HEK293 (cell line): ENCODE data around the gene CFAP299.

ENCODE experiments used
- CTCF ChIA-PET: fragments of 350-600 bp; formaldehyde crosslinking; extraction: SDS; loops from one replicate; lab custom pipeline; 2021; ENCODE audit warnings: antibody characterized with exemption; lab: Yijun Ruan, JAX
- POLR2A ChIA-PET: fragments of 300-600 bp; formaldehyde crosslinking; extraction: SDS; loops from one replicate; lab custom pipeline; 2020; ENCODE audit warnings: antibody characterized with exemption, inconsistent platforms; lab: Yijun Ruan, JAX
- H3K27ac ChIP-seq: fragments of 200-500 bp; sonication (Bioruptor generic); 2 replicates; pipeline ENCODE4 v1.5.1; 2014; ENCODE audit warnings: low read depth, low read length, control low read depth, inconsistent platforms; ENCODE audit errors: extremely low read depth
- H3K36me3 ChIP-seq, 2 experiments: fragments of 200-500 bp in 1 of 2; sonication (Bioruptor generic) in 1 of 2; 1 replicate in 1 of 2; 2 replicates in 1 of 2; pipeline ENCODE4 v1.5.1; 2014 to 2017; ENCODE audit warnings: inconsistent platforms in 2 of 2, low read length in 2 of 2; ENCODE audit not compliant: control insufficient read depth in 2 of 2, insufficient read depth in 1 of 2
- H3K4me1 ChIP-seq: fragments of 200-500 bp; sonication (Bioruptor generic); 2 replicates; pipeline ENCODE4 v1.5.1; 2014; ENCODE audit warnings: mild to moderate bottlenecking, low read length, inconsistent platforms; ENCODE audit not compliant: control insufficient read depth, insufficient read depth
- H3K4me3 ChIP-seq: 2 replicates; pipeline ENCODE4 v1.5.1; 2011; ENCODE audit warnings: low read depth, mild to moderate bottlenecking, control low read depth, low read length, moderate library complexity
- H3K9me3 ChIP-seq: fragments of 200-500 bp; sonication (Bioruptor generic); 2 replicates; pipeline ENCODE4 v1.5.1; 2014; ENCODE audit warnings: low read depth, low read length, inconsistent platforms; ENCODE audit not compliant: control insufficient read depth, insufficient read depth
- AEBP2 ChIP-seq: fragments of 450-650 bp; formaldehyde crosslinking; IDR thresholded peaks from 2 replicates; pipeline ENCODE4 v1.5.1; 2016; ENCODE audit warnings: missing biosample characterization, missing genetic modification characterization, borderline replicate concordance
- BCL11B ChIP-seq: fragments of 450-650 bp; formaldehyde crosslinking; IDR thresholded peaks from 2 replicates; pipeline ENCODE4 v1.5.1; 2016; ENCODE audit warnings: low read depth, missing biosample characterization, missing genetic modification characterization
- KLF16 ChIP-seq: fragments of 450-650 bp; formaldehyde crosslinking; IDR thresholded peaks from 2 replicates; pipeline ENCODE4 v1.5.1; 2017; ENCODE audit warnings: missing biosample characterization, missing genetic modification characterization
- MYNN ChIP-seq: fragments of 450-650 bp; formaldehyde crosslinking; IDR thresholded peaks from 2 replicates; pipeline ENCODE4 v1.5.1; 2016; ENCODE audit warnings: missing biosample characterization, missing genetic modification characterization, borderline replicate concordance
- OSR2 ChIP-seq: fragments of 450-650 bp; formaldehyde crosslinking; IDR thresholded peaks from 2 replicates; pipeline ENCODE4 v1.5.1; 2016; ENCODE audit warnings: missing biosample characterization, missing genetic modification characterization
- SCRT1 ChIP-seq: fragments of 450-650 bp; formaldehyde crosslinking; IDR thresholded peaks from 2 replicates; pipeline ENCODE4 v1.5.1; 2016; ENCODE audit warnings: missing biosample characterization, missing genetic modification characterization, borderline replicate concordance
- TRIM28 ChIP-seq: IDR thresholded peaks from 2 replicates; pipeline ENCODE4 v1.6.1; 2011; ENCODE audit warnings: low read length, control low read depth, borderline replicate concordance
- ZBTB1 ChIP-seq: fragments of 450-650 bp; formaldehyde crosslinking; IDR thresholded peaks from 2 replicates; pipeline ENCODE4 v1.5.1; 2016; ENCODE audit warnings: missing biosample characterization, missing genetic modification characterization
- ZBTB48 ChIP-seq: fragments of 450-650 bp; formaldehyde crosslinking; IDR thresholded peaks from 2 replicates; pipeline ENCODE4 v1.5.1; 2016; ENCODE audit warnings: missing biosample characterization, missing genetic modification characterization
- ZEB2 ChIP-seq: fragments of 450-650 bp; formaldehyde crosslinking; IDR thresholded peaks from 2 replicates; pipeline ENCODE4 v1.5.1; 2016; ENCODE audit warnings: missing biosample characterization, missing genetic modification characterization
- ZFHX2 ChIP-seq: fragments of 450-650 bp; formaldehyde crosslinking; conservative IDR thresholded peaks from 2 replicates; pipeline ENCODE4 v1.5.1; 2016; ENCODE audit warnings: missing biosample characterization, missing genetic modification characterization
- ZNF10 ChIP-seq: fragments of 450-650 bp; formaldehyde crosslinking; IDR thresholded peaks from 2 replicates; pipeline ENCODE4 v1.5.1; 2017; ENCODE audit warnings: missing biosample characterization, missing genetic modification characterization
- ZNF175 ChIP-seq: fragments of 450-650 bp; formaldehyde crosslinking; IDR thresholded peaks from 2 replicates; pipeline ENCODE4 v1.5.1; 2016; ENCODE audit warnings: missing biosample characterization, missing genetic modification characterization
- ZNF211 ChIP-seq: fragments of 450-650 bp; formaldehyde crosslinking; IDR thresholded peaks from 2 replicates; pipeline ENCODE4 v1.5.1; 2016; ENCODE audit warnings: low read depth, missing biosample characterization, missing genetic modification characterization
- ZNF214 ChIP-seq: fragments of 450-650 bp; formaldehyde crosslinking; IDR thresholded peaks from 2 replicates; pipeline ENCODE4 v1.5.1; 2017; ENCODE audit warnings: missing biosample characterization, mild to moderate bottlenecking, missing genetic modification characterization, borderline replicate concordance
- ZNF24 ChIP-seq: fragments of 450-650 bp; formaldehyde crosslinking; IDR thresholded peaks from 2 replicates; pipeline ENCODE4 v1.5.1; 2016; ENCODE audit warnings: missing biosample characterization, missing genetic modification characterization
- ZNF423 ChIP-seq: fragments of 450-650 bp; formaldehyde crosslinking; IDR thresholded peaks from 2 replicates; pipeline ENCODE4 v1.5.1; 2016; ENCODE audit warnings: missing biosample characterization, missing genetic modification characterization
- ZNF555 ChIP-seq: fragments of 450-650 bp; formaldehyde crosslinking; conservative IDR thresholded peaks from 2 replicates; pipeline ENCODE4 v1.5.1; 2017; ENCODE audit warnings: missing biosample characterization, mild to moderate bottlenecking, missing genetic modification characterization, inconsistent platforms
- ZNF596 ChIP-seq: fragments of 450-650 bp; IDR thresholded peaks from 2 replicates; pipeline ENCODE4 v1.5.0; 2018; ENCODE audit warnings: missing biosample characterization, mild to moderate bottlenecking, missing genetic modification characterization, moderate library complexity
- ZNF610 ChIP-seq: fragments of 450-650 bp; formaldehyde crosslinking; IDR thresholded peaks from 2 replicates; pipeline ENCODE4 v1.5.1; 2016; ENCODE audit warnings: missing biosample characterization, missing genetic modification characterization, borderline replicate concordance
- ZNF654 ChIP-seq: fragments of 450-650 bp; formaldehyde crosslinking; IDR thresholded peaks from 2 replicates; pipeline ENCODE4 v1.5.1; 2016; ENCODE audit warnings: low read depth, missing biosample characterization, missing genetic modification characterization
- ZNF664 ChIP-seq: fragments of 450-650 bp; formaldehyde crosslinking; IDR thresholded peaks from 2 replicates; pipeline ENCODE4 v1.5.1; 2016; ENCODE audit warnings: missing biosample characterization, missing genetic modification characterization
- ZNF747 ChIP-seq: fragments of 450-650 bp; formaldehyde crosslinking; IDR thresholded peaks from 2 replicates; pipeline ENCODE4 v1.5.1; 2016; ENCODE audit warnings: missing biosample characterization, missing genetic modification characterization
- ZNF830 ChIP-seq: fragments of 450-650 bp; IDR thresholded peaks from 2 replicates; pipeline ENCODE4 v1.5.0; 2018; ENCODE audit warnings: missing biosample characterization, missing genetic modification characterization, low read depth, mild to moderate bottlenecking, moderate library complexity
- ZSCAN4 ChIP-seq: fragments of 450-650 bp; formaldehyde crosslinking; IDR thresholded peaks from 2 replicates; pipeline ENCODE4 v1.5.1; 2017; ENCODE audit warnings: missing biosample characterization, missing genetic modification characterization
- ZXDB ChIP-seq: fragments of 450-650 bp; formaldehyde crosslinking; IDR thresholded peaks from 2 replicates; pipeline ENCODE4 v1.5.1; 2016; ENCODE audit warnings: missing biosample characterization, missing genetic modification characterization

Gene CFAP299

GRCh38 chr4:80393246-80393969 lies 57.9 kb downstream of the CFAP299 start:
- Histone ChIP-seq H3K9me3 (no peaks in the 10 kb centered on the region), H3K36me3 (no peaks in the 10 kb centered on the region), H3K4me3 (no peak overlapping the region), H3K27ac (no peak overlapping the region), H3K4me1 (no peaks in the 10 kb centered on the region)
- ChIA-PET CTCF (no interaction called here), POLR2A (interaction anchor here (0.5 kb wide), 1 partner anchor 13 kb away, joined by 6 read pairs; no protein-coding TSS in a partner anchor)
- no peak for TF ChIP-seq ZNF211 (tag by site-specific recombination)
- TF ChIP-seq ZSCAN4 (tag by site-specific recombination) = no peak
- no peak for TF ChIP-seq ZEB2
- TF ChIP-seq ZNF555 = no peak
- TF ChIP-seq ZBTB1 (tag by site-specific recombination) = no peak
- TF ChIP-seq OSR2 = no peak
- TF ChIP-seq ZNF10 = no peak
- TF ChIP-seq ZNF596 (tag by site-specific recombination) = no peak
- no peak for TF ChIP-seq ZNF423 (tag by site-specific recombination)
- TF ChIP-seq SCRT1 (tag by site-specific recombination) = no peak

GRCh38 chr4:80393970-80394250 lies 58.4 kb downstream of the CFAP299 start:
- Histone ChIP-seq H3K9me3 (no peaks in the 10 kb centered on the region), H3K36me3 (no peaks in the 10 kb centered on the region), H3K27ac (no peak overlapping the region), H3K4me3 (no peak overlapping the region), H3K4me1 (no peaks in the 10 kb centered on the region)
- CTCF ChIA-PET = no interaction called here
- POLR2A ChIA-PET = no interaction called here
- TF ChIP-seq ZNF747 (tag by site-specific recombination) (no peak), ZXDB (tag by site-specific recombination) (no peak), ZNF830 (tag by site-specific recombination) (no peak), AEBP2 (no peak), TRIM28 (no peak), KLF16 (tag by site-specific recombination) (no peak)

- ChIA-PET POLR2A (no interaction called here), CTCF (no interaction called here)
- Histone ChIP-seq H3K9me3 (no peaks in the 10 kb centered on the region), H3K4me3 (no peak overlapping the region), H3K36me3 (no peaks in the 10 kb centered on the region), H3K27ac (no peak overlapping the region), H3K4me1 (no peaks in the 10 kb centered on the region)
- TF ChIP-seq MYNN (tag by site-specific recombination) (no peak), ZNF214 (no peak), ZNF175 (no peak), TRIM28 (no peak), ZNF24 (tag by site-specific recombination) (no peak), ZNF664 (tag by site-specific recombination) (no peak), OSR2 (no peak), ZNF610 (tag by site-specific recombination) (no peak), ZNF654 (tag by site-specific recombination) (no peak), ZBTB48 (tag by site-specific recombination) (no peak), BCL11B (tag by site-specific recombination) (no peak), ZFHX2 (no peak)
These were observed 71.7 kb downstream of the CFAP299 start for GRCh38 chr4:80407246-80407645.
